ENCODE results near the gene PDXK. TPM values are rescaled to one million over a fixed set of nuclear protein-coding genes. Genes with fewer than 3 reads are reported as not detected.
A peak's percentile ranks its signal among the peaks of the same experiment; 100 is the strongest.

The PDXK gene
- total and polyA plus RNA-seq, 9 of the 15 experiments (the other 6 are each of a cell fraction or from before 2014, with no cell fraction given), result 5.6 to 162 (median 76.5) TPM

DNA sequence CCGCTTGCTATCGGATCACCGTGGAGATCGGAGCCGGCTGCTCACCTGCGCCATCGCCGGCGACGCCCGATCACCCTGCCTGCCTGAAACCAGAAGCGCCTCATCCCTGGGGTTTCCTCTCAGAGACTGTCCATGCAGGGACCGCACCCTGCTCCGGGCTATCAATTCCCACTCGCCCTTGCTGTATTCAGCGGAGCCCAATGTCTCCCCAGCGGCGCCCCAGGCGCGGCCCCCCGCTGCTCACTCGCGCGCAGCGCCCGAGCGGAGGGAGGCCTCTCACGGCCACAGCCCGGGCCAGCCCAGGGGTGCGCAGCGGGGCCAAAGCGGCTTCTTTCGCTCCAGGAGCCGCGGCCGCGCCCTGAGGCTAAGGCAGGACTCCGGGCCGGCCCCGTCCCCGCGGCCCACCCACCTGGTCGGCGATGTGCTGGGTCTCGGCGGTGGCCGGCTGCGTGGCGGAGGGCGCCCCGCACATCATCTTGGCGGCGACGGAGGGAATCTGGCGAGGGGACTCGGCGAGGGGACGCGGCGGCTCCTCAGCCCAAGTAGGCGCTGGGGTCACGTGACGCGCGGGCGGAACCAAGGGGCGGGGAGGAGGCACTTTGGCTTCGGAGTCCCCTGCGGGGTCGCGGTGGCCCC is 57.0 kb downstream of the PDXK start, which contains the start of gene CSTB (continued):
- no peak for TF ChIP-seq CBFB (CRISPR knock-in tag; IDR thresholded peaks at IDR 0.05)
- 0 out of 4 replicates have a peak, but pooled peaks of 1 of the 2 experiments have one; percentile 41 for TF ChIP-seq SRF (CRISPR knock-in tag; IDR thresholded peaks at IDR 0.05)
- peak; percentile 89 for TF ChIP-seq CBFA2T2 (conservative IDR thresholded peaks at IDR 0.05)
- peak; percentile 49 for TF ChIP-seq XRCC5 (IDR thresholded peaks at IDR 0.05; ENCODE audit: low read depth, low read length)
- no peak; the same call in 1 of the 2 replicates for TF ChIP-seq NBN (IDR thresholded peaks at IDR 0.05; ENCODE audit: low read depth)
- TF ChIP-seq, protein P1, sequence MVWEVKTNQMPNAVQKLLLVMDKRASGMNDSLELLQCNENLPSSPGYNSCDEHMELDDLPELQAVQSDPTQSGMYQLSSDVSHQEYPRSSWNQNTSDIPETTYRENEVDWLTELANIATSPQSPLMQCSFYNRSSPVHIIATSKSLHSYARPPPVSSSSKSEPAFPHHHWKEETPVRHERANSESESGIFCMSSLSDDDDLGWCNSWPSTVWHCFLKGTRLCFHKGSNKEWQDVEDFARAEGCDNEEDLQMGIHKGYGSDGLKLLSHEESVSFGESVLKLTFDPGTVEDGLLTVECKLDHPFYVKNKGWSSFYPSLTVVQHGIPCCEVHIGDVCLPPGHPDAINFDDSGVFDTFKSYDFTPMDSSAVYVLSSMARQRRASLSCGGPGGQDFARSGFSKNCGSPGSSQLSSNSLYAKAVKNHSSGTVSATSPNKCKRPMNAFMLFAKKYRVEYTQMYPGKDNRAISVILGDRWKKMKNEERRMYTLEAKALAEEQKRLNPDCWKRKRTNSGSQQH (CRISPR knock-in tag; IDR thresholded peaks at IDR 0.05), result 0 out of 2 replicates have a peak, but pooled peaks have one; percentile 57
- TF ChIP-seq, protein P2, sequence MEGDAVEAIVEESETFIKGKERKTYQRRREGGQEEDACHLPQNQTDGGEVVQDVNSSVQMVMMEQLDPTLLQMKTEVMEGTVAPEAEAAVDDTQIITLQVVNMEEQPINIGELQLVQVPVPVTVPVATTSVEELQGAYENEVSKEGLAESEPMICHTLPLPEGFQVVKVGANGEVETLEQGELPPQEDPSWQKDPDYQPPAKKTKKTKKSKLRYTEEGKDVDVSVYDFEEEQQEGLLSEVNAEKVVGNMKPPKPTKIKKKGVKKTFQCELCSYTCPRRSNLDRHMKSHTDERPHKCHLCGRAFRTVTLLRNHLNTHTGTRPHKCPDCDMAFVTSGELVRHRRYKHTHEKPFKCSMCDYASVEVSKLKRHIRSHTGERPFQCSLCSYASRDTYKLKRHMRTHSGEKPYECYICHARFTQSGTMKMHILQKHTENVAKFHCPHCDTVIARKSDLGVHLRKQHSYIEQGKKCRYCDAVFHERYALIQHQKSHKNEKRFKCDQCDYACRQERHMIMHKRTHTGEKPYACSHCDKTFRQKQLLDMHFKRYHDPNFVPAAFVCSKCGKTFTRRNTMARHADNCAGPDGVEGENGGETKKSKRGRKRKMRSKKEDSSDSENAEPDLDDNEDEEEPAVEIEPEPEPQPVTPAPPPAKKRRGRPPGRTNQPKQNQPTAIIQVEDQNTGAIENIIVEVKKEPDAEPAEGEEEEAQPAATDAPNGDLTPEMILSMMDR (IDR thresholded peaks at IDR 0.05 in 2 of 3, conservative IDR thresholded peaks at IDR 0.05 in 1 of 3; ENCODE audit: insufficient read depth in 2 of 3, low read depth in 1 of 3, low read length in 3 of 3), result peak in 2 of 3 experiments; percentile 8 to 9; a peak in 1 of 6 replicates
- TF ChIP-seq, protein P3, sequence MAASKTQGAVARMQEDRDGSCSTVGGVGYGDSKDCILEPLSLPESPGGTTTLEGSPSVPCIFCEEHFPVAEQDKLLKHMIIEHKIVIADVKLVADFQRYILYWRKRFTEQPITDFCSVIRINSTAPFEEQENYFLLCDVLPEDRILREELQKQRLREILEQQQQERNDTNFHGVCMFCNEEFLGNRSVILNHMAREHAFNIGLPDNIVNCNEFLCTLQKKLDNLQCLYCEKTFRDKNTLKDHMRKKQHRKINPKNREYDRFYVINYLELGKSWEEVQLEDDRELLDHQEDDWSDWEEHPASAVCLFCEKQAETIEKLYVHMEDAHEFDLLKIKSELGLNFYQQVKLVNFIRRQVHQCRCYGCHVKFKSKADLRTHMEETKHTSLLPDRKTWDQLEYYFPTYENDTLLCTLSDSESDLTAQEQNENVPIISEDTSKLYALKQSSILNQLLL (CRISPR knock-in tag; IDR thresholded peaks at IDR 0.05; ENCODE audit: borderline replicate concordance), result no peak
- TF ChIP-seq, protein P4, sequence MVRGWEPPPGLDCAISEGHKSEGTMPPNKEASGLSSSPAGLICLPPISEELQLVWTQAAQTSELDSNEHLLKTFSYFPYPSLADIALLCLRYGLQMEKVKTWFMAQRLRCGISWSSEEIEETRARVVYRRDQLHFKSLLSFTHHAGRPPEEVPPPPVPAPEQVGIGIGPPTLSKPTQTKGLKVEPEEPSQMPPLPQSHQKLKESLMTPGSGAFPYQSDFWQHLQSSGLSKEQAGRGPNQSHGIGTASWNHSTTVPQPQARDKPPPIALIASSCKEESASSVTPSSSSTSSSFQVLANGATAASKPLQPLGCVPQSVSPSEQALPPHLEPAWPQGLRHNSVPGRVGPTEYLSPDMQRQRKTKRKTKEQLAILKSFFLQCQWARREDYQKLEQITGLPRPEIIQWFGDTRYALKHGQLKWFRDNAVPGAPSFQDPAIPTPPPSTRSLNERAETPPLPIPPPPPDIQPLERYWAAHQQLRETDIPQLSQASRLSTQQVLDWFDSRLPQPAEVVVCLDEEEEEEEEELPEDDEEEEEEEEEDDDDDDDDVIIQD (CRISPR knock-in tag; IDR thresholded peaks at IDR 0.05), result no peak
- TF ChIP-seq HNRNPL (IDR thresholded peaks at IDR 0.05; ENCODE audit: low read depth, low read length), result peak; percentile 12; the same call in 1 of the 2 replicates
- no peak for TF ChIP-seq ZBTB7A (IDR thresholded peaks at IDR 0.05; ENCODE audit: borderline replicate concordance, control insufficient read depth, low read depth, low read length)
- TF ChIP-seq, protein P5, sequence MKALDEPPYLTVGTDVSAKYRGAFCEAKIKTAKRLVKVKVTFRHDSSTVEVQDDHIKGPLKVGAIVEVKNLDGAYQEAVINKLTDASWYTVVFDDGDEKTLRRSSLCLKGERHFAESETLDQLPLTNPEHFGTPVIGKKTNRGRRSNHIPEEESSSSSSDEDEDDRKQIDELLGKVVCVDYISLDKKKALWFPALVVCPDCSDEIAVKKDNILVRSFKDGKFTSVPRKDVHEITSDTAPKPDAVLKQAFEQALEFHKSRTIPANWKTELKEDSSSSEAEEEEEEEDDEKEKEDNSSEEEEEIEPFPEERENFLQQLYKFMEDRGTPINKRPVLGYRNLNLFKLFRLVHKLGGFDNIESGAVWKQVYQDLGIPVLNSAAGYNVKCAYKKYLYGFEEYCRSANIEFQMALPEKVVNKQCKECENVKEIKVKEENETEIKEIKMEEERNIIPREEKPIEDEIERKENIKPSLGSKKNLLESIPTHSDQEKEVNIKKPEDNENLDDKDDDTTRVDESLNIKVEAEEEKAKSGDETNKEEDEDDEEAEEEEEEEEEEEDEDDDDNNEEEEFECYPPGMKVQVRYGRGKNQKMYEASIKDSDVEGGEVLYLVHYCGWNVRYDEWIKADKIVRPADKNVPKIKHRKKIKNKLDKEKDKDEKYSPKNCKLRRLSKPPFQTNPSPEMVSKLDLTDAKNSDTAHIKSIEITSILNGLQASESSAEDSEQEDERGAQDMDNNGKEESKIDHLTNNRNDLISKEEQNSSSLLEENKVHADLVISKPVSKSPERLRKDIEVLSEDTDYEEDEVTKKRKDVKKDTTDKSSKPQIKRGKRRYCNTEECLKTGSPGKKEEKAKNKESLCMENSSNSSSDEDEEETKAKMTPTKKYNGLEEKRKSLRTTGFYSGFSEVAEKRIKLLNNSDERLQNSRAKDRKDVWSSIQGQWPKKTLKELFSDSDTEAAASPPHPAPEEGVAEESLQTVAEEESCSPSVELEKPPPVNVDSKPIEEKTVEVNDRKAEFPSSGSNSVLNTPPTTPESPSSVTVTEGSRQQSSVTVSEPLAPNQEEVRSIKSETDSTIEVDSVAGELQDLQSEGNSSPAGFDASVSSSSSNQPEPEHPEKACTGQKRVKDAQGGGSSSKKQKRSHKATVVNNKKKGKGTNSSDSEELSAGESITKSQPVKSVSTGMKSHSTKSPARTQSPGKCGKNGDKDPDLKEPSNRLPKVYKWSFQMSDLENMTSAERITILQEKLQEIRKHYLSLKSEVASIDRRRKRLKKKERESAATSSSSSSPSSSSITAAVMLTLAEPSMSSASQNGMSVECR (CRISPR knock-in tag; IDR thresholded peaks at IDR 0.05), result peak; percentile 84; the same call in 1 of the 2 replicates
- no peak for TF ChIP-seq ETV1 (tag; conservative IDR thresholded peaks at IDR 0.05; ENCODE audit: low read depth)
- TF ChIP-seq MYNN (IDR thresholded peaks at IDR 0.05), result no peak
- no peak for TF ChIP-seq MYNN (CRISPR knock-in tag; IDR thresholded peaks at IDR 0.05)

Data from K562 (cell line).